Natural killer cell (primary cell): ENCODE data around the gene HCK. TPM values are rescaled to one million over a fixed set of nuclear protein-coding genes. Genes with fewer than 3 reads are reported as not detected.

Experiments used
- ATAC-seq, 3 donors: fragments of 150-1000 bp in 2 of 3; fragments of 200-7000 bp in 1 of 3; cut with Tn5 transposase; 1 replicate in 1 of 3; 2 replicates in 2 of 3; pipeline ENCODE4 v1.10.0; 2021; ENCODE audit warnings: mild to moderate bottlenecking in 2 of 3, moderate library complexity in 2 of 3
- DNase-seq, 2 donors: peaks; one replicate each; pipeline versions ENCODE4 v3.0.0 to v3.0.0-alpha.2; 2013 to 2021; ENCODE audit warnings: mixed read lengths in 1 of 2
- H3K27ac ChIP-seq: one replicate; pipeline ENCODE4 v1.5.1; 2013; ENCODE audit warnings: mild to moderate bottlenecking, low read length
- H3K27me3 ChIP-seq: one replicate; pipeline ENCODE4 v1.6.1; 2013; ENCODE audit warnings: low read length; ENCODE audit not compliant: control insufficient read depth, insufficient read depth
- H3K36me3 ChIP-seq: one replicate; pipeline ENCODE4 v1.6.1; 2013; ENCODE audit warnings: low read length; ENCODE audit not compliant: control insufficient read depth, insufficient read depth
- H3K4me1 ChIP-seq: one replicate; pipeline ENCODE4 v1.6.1; 2013; ENCODE audit warnings: low read length; ENCODE audit not compliant: control insufficient read depth, insufficient read depth
- H3K4me3 ChIP-seq: one replicate; pipeline ENCODE4 v1.5.1; 2013; ENCODE audit warnings: low read length
- H3K9me3 ChIP-seq: one replicate; pipeline ENCODE4 v1.6.1; 2013; ENCODE audit warnings: low read length; ENCODE audit not compliant: control insufficient read depth, insufficient read depth
- H3K27ac Mint-ChIP-seq, 2 donors: one replicate each; pipeline ENCODE4 v1.8.0; 2022; ENCODE audit warnings: mild to moderate bottlenecking in 2 of 2, mixed read lengths in 2 of 2, moderate library complexity in 1 of 2
- H3K27me3 Mint-ChIP-seq, 2 donors: one replicate each; pipeline ENCODE4 v1.8.0; 2022; ENCODE audit warnings: low read depth in 2 of 2, mixed read lengths in 2 of 2
- H3K36me3 Mint-ChIP-seq: one replicate; pipeline ENCODE4 v1.8.0; 2022; ENCODE audit warnings: mixed read lengths
- H3K4me1 Mint-ChIP-seq, 2 donors: one replicate each; pipeline ENCODE4 v1.8.0; 2022; ENCODE audit warnings: mixed read lengths in 2 of 2
- H3K4me3 Mint-ChIP-seq: one replicate; pipeline ENCODE4 v1.8.0; 2022; ENCODE audit warnings: mild to moderate bottlenecking, moderate library complexity, mixed read lengths
- H3K9me3 Mint-ChIP-seq, 2 donors: one replicate each; pipeline ENCODE4 v1.8.0; 2022; ENCODE audit warnings: mixed read lengths in 2 of 2
- CTCF ChIP-seq: fragments of 200-600 bp; IDR thresholded peaks from one replicate; pipeline ENCODE4 v1.8.0; 2022; ENCODE audit warnings: antibody characterized with exemption
- WGBS: methylation state at CpG from one replicate; pipeline ENCODE4 v1.1.7; 2013; ENCODE audit warnings: missing lambda C conversion rate; ENCODE audit not compliant: insufficient coverage; 5-methylcytosine and 5-hydroxymethylcytosine counted together
- intact Hi-C: fragments of 100-400 bp; cut with micrococcal nuclease; formaldehyde crosslinking; loops from one replicate; pipeline ENCODE4 v1.14.2; 2022
- total RNA-seq, 4 donors: library from RNA; stranded (reverse); fragments of 120-200 nt in 1 of 4; gene quantifications; one replicate each; pipeline versions ENCODE4 v1.2.3 to v1.2.4, GENCODE V29; 2013 to 2022

Gene HCK
- total RNA-seq, 3 donors from 2014 or later (not counting 1 experiment from before 2014, with no cell fraction given) = 6.3 to 31.6 (median 12.4) TPM

GRCh38 chr20:32134026-32134425, 82.0 kb downstream of the HCK start:
- no peak for DNase-seq
- H3K27me3 Mint-ChIP-seq = no peaks in the 10 kb centered on the region
- peaks cover 33% of the 10 kb centered on the region for H3K36me3 ChIP-seq
- H3K9me3 Mint-ChIP-seq = no peaks in the 10 kb centered on the region
- no peak for ATAC-seq
- no peaks in the 10 kb centered on the region for H3K27me3 ChIP-seq
- no peak for TF ChIP-seq CTCF
- H3K9me3 ChIP-seq = no peaks in the 10 kb centered on the region
- H3K4me1 ChIP-seq = no peaks in the 10 kb centered on the region
- H3K4me3 Mint-ChIP-seq = no peak overlapping the region
- peaks cover 6% of the 10 kb centered on the region for H3K36me3 Mint-ChIP-seq
- intact Hi-C loops = no loop called here
- no peak overlapping the region for H3K27ac Mint-ChIP-seq
- peaks cover 19 to 27% of the 10 kb centered on the region in 2 donors for H3K4me1 Mint-ChIP-seq
- no peak overlapping the region for H3K27ac ChIP-seq
- no peak overlapping the region for H3K4me3 ChIP-seq
- 96% methylated on average over 5 of the region's 5 CpGs for WGBS

GRCh38 chr20:32135983-32136515, 84.0 kb downstream of the HCK start:
- Mint-ChIP-seq H3K27me3 (no peaks in the 10 kb centered on the region), H3K4me1 (peaks cover 16 to 30% of the 10 kb centered on the region in 2 donors), H3K36me3 (peaks cover 18% of the 10 kb centered on the region), H3K9me3 (no peaks in the 10 kb centered on the region), H3K27ac (no peak overlapping the region), H3K4me3 (no peak overlapping the region)
- peaks cover 48% of the 10 kb centered on the region for H3K36me3 ChIP-seq
- H3K4me1 ChIP-seq = no peaks in the 10 kb centered on the region
- DNase-seq = no peak
- no peak overlapping the region for H3K4me3 ChIP-seq
- no peaks in the 10 kb centered on the region for H3K9me3 ChIP-seq
- intact Hi-C loops = no loop called here
- no peak overlapping the region for H3K27ac ChIP-seq
- 96% methylated on average over 3 of the region's 3 CpGs for WGBS
- TF ChIP-seq CTCF = no peak
- ATAC-seq = no peak
- no peaks in the 10 kb centered on the region for H3K27me3 ChIP-seq

- H3K27ac Mint-ChIP-seq = no peak overlapping the region
- H3K4me1 Mint-ChIP-seq = peaks cover 4 to 6% of the 10 kb centered on the region in 2 donors
- H3K36me3 Mint-ChIP-seq = peaks cover 18% of the 10 kb centered on the region
- H3K27me3 Mint-ChIP-seq = no peaks in the 10 kb centered on the region
- no peak for ATAC-seq
- no peaks in the 10 kb centered on the region for H3K9me3 Mint-ChIP-seq
- H3K36me3 ChIP-seq = peaks cover 70% of the 10 kb centered on the region
- H3K27me3 ChIP-seq = no peaks in the 10 kb centered on the region
- H3K27ac ChIP-seq = no peak overlapping the region
- intact Hi-C loops = no loop called here
- TF ChIP-seq CTCF = no peak
- no peak overlapping the region for H3K4me3 Mint-ChIP-seq
- no peak for DNase-seq
- H3K9me3 ChIP-seq = no peaks in the 10 kb centered on the region
- no peak overlapping the region for H3K4me3 ChIP-seq
- WGBS = 98% methylated on average over 8 of the region's 8 CpGs
- H3K4me1 ChIP-seq = no peaks in the 10 kb centered on the region
Observed at GRCh38 chr20:32138921-32139320, 86.9 kb downstream of the HCK start.

- H3K9me3 ChIP-seq = no peaks in the 10 kb centered on the region
- DNase-seq (no peak), ATAC-seq (no peak)
- Mint-ChIP-seq H3K4me3 (no peak overlapping the region), H3K36me3 (peaks cover 18% of the 10 kb centered on the region), H3K27ac (no peak overlapping the region), H3K4me1 (peaks cover 4 to 6% of the 10 kb centered on the region in 2 donors), H3K27me3 (no peaks in the 10 kb centered on the region), H3K9me3 (no peaks in the 10 kb centered on the region)
- WGBS = 98% methylated on average over 3 of the region's 3 CpGs
- H3K4me3 ChIP-seq = no peak overlapping the region
- no peak overlapping the region for H3K27ac ChIP-seq
- H3K4me1 ChIP-seq = no peaks in the 10 kb centered on the region
- TF ChIP-seq CTCF = no peak
- peaks cover 79% of the 10 kb centered on the region for H3K36me3 ChIP-seq
- intact Hi-C loops = no loop called here
- no peaks in the 10 kb centered on the region for H3K27me3 ChIP-seq
Observed at GRCh38 chr20:32139947-32140346, 87.9 kb downstream of the HCK start.
